CD4-positive, alpha-beta T cell treated with Interleukin-15 for 4 hours (primary cell): ENCODE measurements around the gene MRPL16.
"Not testable (repeated sequence)": the region's sequence is repeated elsewhere in the genome, so short reads cannot be mapped to it uniquely, and the experiment has no call there.

Source experiments
- DNase-seq: peaks from one replicate; pipeline ENCODE4 v3.0.0-alpha.2; 2020; ENCODE audit warnings: low spot score

MRPL16 gene

DNA sequence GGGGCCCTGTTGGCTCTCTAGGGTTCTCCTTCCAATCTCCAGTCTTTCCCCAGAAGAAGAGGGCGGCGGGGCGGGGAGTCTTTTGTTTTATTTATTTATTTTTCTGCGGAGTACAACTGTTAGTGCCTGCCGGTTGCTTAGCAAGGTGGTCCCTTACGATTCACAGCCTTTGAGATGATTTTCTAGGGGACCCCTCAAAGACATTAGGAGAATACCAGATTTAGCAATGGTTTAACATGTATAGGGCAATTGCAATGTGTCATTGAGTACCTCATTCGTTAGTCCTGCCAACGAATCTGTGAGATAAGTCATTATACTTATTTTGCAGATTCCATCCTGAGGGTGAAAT is 307 bp upstream of the MRPL16 start:
- no peak for DNase-seq

DNA sequence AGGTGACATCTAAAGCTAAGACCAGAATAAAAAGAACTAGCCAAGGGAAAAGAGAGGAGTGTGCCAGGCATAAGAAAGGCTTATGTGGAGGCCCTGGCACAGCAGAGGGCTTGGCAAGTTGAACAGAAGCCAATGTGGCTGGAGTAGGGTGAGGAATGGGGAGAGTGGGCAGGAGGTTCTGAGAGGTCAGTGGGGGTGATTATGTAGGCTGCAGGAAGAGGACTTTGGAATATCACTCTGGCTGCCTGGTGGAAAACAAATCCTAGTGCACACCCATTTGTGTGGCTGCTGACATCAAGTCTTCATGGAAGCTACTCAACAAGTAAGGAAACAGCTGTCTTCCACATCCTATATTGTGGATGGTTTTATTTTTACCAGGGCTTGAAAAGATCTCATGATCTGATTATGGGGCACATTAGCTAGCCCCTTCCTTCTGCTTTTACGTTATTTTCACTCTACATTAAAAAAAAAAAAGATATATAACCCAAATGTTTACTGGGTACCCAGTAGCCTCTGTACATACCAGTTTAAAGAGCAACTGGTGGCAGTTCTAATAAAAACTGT is 3.4 kb downstream of the MRPL16 start:
- DNase-seq: no peak

DNA sequence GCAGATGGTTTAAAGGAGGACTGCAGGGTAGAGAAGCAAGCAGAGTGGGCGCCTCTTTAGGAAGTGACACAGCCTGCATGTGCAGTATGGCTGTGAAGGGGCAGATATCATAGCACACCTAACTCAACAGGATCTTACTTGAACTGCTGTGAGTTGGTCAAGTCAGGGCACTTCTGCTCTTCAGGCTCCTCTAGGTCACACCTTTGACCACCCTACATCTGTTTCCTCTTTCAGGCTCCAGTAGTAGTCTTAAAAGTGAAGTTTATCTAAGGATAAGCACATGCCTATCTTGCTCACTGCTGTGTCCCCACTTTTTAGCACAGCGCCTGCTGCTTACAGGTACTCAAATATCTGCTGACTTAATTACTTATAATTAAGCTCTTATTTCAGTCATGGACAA is 6.5 kb downstream of the MRPL16 start:
- no peak for DNase-seq

DNA sequence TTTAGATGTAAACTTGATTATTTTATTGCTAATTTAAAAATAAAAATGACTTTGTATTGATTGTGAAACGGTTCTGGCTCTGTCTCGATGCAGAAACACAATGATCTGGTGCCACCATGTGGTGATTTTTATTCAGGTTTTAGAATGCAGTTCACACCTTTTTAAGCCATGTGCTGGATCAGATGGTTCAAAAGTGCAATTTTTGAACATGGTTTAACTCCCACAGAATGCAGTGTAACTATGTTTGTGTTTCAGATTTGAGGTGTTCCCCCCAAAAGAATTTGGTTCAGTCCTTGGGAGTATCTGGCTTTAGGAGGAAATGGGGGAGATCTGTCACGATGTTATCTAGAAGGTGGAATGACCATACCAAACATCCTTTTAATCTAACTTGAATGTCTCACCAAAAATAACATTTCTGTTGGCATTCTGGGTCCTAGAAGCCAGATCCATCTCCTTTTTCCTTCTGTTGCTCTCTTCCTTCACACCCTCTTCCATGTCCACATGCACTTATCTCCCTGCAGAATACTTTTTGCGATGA is 7.9 kb downstream of the MRPL16 start:
- DNase-seq: peak; percentile 64

DNA sequence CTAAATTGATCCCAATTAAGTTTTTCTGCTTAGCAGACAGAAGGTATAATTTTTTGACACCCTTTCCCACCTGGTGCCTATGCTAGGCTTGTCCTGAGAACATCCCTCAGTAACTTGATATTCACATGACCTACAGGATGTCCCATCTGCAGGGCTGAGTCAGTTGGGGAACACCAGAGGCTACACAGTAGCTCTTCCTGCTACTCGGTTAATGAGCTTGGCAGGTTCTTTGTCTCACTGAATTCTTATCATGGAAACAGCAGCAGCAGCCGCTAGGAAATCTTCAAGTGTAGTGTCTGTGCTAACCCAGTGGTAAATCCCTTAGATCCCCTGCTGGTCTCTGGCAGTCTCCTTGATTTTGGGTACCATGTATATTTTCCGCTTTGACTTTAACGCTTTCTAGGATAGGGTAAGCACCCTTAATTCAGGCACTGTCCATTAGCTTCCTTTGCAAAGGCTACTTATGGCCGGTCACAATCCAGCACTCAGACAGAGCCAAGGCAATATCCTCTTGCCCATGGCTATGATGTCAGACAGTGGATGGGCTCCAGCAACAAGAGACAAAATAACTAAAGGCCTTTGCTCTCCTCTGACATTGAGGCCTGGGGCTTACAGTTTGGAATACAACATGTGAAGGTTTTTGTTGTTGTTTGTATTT is 8.5 kb downstream of the MRPL16 start:
- DNase-seq: no peak

DNA sequence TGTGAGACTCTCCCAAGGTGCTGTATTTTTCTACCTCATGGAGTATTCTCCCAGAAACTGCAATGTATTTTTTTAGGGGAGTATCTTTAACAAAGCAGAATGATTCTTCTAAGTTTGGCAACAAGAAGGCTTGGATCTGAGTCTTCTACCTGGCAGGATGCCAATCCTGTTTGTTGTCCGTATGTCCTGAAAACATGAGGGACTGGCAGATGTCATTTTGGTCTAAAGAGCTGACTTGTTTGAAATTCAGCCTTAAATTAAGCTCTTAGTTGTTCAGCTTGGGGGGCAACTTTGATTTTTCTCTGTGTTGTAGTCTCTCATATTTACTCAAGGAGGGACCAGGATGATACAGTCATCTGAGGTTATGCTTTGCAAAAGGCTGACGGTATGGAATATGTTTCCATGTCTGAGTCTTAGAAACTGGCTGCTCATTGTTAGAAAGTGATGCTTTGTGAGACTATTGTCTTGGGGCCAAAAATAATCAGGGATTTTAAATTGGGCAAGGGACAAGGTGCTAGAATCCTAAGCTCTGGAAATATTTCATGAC is 9.3 kb downstream of the MRPL16 start:
- no peak for DNase-seq

DNA sequence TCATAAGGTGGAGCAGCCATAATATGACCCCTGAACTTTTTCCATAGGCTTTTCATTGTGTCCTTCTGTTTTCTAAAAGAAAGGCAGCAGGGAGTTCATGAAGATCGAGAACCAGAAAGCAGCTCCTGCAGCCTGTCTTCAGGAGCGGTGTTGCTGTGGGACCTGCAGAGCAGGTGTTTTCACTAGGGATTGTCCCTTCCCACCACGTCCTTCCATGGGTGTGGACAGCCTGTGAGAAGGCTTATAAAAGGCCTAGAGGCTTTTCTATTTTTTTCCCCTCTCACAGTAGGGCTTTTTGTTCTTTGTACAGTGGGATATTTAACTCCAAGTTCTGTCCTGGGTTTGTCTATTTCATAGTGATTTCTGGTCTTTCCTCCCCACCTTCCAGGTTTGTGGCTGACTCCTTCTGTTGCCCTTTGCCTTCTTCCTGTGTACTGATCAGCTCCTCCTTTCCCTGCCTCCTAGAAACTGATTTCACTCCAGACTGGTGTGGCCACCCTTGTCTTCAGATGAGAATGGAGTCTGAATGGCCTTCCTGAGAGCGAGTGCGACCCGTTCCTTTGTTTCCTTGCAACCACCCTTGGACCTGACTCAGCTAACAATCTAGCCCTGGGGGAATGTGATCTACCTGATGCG is 10.1 kb downstream of the MRPL16 start:
- DNase-seq: no peak

DNA sequence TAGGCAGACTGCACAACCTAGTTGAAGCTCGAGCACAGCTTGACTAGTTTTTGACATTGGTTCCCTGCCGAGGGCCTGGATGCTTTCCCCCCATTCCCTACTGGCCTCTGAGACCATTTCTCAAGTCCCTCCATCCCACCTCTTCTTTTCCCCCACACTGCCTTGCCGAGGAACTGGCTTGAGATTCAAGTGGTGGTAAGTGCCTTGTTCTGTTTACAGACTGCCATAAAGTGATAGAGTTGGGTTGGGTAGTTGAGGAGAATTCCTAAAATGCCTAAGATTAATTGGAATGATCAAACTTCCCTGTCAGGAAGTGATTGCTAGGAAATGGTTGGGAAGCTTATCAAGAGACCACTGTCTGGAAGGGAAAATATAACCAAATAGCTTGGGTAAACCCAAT is 16.2 kb downstream of the MRPL16 start:
- no peak for DNase-seq

DNA sequence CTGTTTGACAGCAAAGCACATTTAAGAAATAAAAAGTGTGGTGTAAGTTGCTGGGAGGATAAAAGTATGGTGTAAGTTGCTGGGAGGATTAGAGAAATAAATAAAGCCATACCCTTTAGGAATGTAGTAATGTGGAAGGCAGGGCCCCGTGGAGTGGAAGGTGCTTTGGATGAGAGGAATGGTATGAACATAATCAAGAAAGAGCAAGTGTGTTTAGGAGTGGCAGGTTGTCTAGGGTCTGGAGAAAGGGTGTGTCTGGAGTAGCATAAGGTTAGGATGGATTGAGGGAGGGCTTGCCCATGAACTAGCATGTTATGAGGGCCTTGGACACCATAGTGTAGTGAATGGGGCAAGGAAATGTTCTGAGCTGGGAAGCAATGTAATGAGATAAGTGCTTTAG is 18.1 kb downstream of the MRPL16 start:
- no peak for DNase-seq

DNA sequence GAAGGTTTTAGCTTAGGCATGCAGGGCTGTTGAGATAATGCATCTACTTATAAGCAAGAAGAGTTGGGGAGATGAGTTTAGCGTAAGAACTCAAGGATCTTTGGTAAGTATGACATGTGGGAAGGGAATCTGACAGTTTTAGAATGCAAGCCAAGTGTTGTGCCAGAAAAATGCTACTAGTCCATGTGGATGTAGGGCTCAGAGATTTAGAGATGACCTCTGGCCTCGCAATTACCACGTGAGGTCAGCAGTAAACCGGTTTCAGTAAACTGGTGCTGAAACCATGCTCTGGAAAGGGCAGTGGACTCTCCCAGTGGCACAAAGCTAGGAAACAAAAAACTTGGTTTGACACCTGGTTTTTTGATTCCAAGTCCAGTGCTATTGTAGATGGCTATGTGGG is 18.9 kb downstream of the MRPL16 start:
- DNase-seq: no peak

DNA sequence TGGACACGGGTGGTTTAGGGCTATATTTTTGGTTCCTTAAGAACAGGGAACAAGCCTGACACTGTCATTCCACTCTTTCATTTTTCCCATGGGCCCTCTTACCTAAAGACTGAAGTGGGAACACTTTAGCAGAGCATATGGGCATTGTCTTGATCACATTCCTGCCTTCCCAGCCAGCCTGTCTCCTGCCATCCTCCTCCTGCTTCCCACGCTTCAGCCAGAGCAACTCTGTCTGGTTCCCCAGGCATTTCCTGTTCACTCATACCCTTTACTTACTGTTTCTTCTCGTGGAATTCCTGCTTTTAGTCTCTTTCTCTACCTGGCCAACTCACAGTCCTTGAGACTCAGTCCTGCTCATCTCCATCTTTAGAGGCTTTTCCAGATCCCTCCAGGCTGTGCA is 22.8 kb downstream of the MRPL16 start:
- no peak for DNase-seq

DNA sequence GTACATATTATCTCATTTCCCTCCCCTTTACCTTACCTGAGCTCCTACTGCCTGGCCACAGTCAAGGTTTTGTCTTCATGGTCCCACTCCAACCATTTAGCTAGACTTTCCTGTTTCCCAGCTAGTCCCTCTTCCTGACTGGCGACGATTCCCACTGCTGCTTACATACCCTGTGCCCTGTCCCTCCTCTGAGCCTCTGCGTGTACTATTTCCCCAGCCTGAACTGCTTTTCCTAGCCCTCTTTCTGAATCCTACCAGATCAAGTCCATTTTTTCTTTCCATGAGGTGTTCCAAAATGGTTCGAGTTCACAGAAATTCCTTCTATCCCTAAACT is 23.4 kb downstream of the MRPL16 start:
- no peak for DNase-seq

DNA sequence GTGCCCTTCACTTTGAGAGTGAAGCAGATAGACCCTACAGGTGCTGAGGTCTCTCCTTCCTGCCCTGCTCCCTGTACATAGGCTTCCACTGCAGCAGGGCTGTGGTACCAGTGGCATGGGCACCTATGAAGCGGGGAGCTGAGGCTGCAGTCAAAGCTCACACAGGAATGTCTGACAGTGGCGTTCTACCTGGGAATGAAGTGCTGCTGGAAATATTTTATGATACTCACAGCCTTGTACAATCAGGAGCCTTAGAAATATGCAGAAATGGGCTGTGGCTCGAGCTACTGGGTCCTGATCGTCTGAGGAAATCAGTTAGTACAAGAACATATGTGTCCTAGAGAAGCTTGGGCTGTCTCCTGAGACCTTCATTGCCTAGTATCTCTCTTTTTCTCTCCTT is 24.8 kb downstream of the MRPL16 start:
- DNase-seq: no peak

DNA sequence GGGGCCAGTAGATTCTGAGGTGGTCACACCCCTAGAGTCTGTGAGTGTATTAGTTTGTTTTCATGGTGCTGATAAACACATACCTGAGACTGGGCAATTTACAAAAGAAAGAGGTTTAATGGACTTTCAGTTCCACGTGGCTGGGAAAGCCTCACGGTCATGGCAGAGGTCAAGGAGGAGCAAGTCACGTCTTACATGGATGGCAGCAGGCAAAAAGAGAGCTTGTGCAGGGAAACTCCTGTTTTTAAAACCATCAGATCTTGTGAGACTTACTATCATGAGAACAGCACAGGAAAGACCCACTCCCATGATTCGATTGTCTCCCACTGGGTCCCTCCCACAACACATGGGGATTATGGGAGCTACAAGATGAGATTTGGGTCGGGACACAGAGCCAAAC is 26.1 kb downstream of the MRPL16 start:
- DNase-seq: not testable (repeated sequence)

DNA sequence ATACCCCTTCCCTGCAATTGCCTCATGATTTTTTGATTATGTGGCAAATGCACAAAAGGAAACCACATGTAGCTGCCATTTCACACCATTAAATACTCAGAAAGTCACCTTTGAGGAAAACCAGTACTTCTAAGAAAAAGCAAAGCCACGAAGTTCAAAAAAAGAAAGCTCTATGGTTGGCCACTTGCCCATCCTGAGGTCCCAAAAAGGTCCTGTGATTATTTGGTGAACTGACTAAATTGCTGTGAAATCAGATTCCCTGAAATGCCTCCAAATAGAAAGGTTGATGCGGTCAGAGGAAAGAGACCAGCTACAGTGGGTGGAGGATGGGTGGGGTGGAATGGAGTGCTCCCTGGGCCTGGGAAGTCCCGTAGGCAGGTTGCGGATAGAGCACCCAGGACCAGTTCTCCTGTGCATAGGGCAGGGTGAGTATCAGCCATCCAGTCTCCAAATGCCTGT is 26.9 kb downstream of the MRPL16 start:
- peak; percentile 57 for DNase-seq

DNA sequence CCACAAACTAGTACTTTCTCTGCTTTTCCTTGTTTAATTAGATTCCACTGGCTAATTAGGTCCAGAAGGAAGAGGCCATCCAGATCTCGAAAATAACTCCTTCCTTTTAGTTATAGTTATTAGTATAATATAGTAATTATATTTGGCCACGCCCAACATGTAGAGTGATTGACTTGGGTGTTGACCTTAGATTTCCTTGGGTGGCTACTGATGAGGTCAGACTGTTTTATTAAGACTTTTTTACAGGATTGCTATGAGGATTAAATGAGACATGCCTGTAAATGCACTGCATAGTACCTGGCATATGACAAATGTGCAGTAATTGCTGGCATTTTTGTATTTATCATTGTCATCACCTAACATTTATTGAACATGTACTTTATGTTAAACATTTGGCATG is 28.5 kb downstream of the MRPL16 start:
- DNase-seq: no peak

DNA sequence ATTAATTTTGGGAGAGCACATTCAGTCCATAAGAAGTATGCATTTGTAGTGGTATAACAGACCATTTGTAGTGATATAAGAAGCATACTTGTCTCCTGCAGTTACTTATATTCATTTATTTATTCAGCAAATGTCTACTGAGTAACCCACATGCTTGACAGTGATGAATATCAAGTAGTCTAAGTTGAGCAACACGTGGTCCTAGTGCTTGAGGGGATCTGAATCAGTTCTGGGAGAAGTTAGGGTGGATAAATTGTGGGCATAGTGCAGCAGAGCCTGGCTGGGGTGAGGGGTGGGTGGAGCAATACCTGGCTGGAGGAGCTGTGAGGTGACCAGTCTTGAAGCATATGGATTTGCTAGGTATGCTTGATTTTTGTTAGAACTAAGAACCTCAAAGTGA is 31.1 kb downstream of the MRPL16 start:
- no peak for DNase-seq

DNA sequence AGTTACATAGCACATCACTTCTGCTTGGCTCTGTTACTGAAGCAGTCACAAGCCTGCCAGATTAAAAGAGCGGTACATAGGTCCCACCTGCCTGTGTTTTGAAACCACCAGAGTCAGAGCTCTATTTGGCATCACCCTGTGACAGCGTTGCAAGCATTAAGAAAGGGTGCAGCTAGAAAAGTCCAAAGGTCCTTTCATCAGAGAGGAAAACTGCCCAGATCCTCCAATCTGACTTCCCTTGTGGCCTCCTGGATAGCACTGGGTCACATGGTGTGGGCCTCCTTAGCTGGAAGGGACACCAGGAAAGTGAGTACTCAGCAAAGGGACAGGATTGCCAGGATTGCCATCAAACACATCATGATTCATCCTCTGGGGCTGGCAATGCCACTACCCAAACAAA is 32.5 kb downstream of the MRPL16 start:
- no peak for DNase-seq

DNA sequence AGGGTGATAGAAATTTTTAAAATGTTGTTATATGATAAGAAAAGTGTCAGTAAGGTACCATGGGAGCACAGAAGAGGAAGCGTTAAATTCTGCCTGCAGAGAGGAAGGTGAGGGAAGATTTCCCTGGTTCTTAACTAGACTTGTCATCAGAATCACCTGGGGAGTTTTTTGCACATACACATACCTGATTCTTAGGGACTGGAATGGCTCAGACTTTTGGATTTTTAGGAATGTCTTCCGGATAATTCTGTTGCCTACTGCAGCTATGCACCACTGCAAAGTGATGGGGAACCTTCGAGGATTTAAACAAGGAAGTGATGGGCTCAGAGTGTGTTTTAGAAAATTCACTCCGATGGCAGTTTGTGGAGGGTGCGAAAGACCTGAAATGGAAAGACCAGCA is 33.5 kb downstream of the MRPL16 start:
- DNase-seq: no peak

DNA sequence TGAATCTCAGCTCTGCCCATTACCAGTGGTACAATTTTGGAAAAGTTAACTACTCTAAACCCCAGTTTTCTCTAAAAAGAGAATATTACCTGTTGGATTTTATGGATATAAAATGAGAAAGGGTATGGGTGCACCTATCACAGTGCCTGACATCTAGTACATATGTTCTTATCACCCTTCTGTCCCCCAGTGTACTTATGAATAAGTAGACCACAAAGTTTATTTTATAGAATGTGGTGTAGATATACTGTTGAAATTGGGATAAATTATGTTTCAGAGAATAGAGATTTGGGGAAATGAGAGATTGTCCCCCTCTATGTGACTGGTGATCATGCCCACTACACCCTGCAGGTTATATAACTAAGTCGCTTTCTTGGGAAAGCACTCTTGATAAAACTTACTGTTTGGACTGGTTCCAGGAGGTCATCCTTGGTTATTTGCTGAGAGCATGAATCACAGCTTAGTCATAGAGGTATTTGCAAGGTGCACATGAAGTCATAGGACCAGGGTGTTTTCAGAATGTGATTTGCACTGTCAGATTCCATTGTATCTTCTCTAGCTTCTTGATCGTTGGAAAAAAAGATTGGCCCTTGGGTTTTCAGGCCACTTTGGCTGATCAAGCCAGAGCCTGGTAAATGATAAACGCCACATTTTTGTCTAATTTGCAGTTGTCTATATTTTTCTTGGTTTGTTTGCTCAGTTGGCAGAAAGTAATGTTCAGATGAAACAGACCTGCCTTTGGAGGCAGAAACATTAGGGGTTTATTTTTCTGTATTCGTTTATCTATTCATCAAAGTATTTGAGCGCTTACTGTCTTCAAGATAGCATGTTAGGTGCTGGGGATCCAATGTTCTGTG is 34.1 kb downstream of the MRPL16 start:
- peak; percentile 59 for DNase-seq

DNA sequence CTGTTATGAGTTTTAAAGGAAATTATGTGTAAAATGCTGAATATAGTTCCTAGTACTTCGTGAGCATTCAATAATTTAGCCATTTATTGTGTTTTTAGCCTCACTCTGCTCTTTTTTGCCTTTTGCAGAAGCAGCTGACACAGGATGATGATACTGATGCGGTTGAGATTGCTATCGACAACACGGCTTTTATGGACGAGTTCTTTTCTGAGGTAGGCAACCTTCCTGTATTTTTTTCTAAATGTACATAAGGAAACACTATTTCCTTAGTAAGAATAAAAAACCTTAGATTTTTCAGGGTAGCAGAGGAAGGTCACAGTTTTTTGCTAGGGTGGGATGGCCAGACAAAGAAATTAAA is 37.5 kb downstream of the MRPL16 start:
- DNase-seq: no peak

DNA sequence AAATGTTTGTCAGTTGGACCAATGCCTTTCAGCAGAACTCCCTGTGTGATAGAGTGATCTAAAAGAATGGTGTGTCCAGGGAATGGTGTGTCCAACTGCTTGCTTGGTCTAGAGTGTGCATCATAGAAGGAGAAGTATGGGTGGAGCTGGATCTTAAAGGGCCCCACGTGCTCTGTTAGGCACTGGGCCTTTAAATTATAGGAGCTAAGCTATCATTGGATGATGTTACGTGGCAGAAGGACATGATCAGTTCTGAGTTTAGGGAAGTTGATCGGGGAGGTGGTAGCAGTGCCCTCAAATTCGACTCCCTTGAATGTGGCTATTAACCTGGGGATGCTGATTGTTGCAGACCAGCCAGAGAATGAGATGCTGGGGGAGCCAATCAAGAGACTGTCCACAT is 39.0 kb downstream of the MRPL16 start:
- DNase-seq: no peak

DNA sequence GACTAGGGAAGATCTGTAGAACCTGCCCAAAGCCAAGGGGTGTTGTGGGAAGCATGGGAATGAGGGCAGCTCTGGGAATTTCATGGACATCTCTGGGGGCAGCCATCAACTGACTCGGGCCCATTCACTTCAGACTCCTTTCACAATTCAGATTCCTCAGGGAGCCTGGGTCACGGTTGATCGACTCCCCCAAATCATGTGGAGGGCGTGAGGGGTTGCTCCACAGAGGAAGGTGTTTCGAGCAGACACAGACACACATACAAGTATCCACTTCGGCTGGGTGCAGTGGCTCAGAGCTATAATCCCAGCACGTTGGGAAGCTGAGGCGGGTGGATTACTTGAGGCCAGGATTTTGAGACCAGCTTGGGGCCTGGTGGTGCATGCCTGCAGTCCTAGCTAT is 39.7 kb downstream of the MRPL16 start:
- DNase-seq: no peak
